Psoas muscle (tissue), 8 donors: ENCODE measurements around the gene TMEM14A. TPM values are rescaled to one million over a fixed set of nuclear protein-coding genes. Genes with fewer than 3 reads are reported as not detected.

ENCODE experiments used
- ATAC-seq, 4 donors: fragments of 200-7000 bp; cut with Tn5 transposase; one replicate each; pipeline ENCODE4 v1.9.1; 2020; ENCODE audit warnings: moderate library complexity in 3 of 4, mild to moderate bottlenecking in 2 of 4
- DNase-seq, 2 donors: peaks; one replicate each; pipeline ENCODE4 v3.0.0-alpha.2; 2020
- H3K27ac ChIP-seq: fragments of 200-600 bp; one replicate; pipeline ENCODE4 v1.8.0; 2022
- H3K27me3 ChIP-seq, 3 donors: fragments of 200-600 bp in 1 of 3; one replicate each; pipeline versions ENCODE4 v1.6.1 to v1.8.0; 2013 to 2022; ENCODE audit warnings: low read length in 2 of 3, mild to moderate bottlenecking in 2 of 3, moderate library complexity in 1 of 3; ENCODE audit not compliant: insufficient read depth in 3 of 3
- H3K36me3 ChIP-seq, 2 donors: fragments of 200-600 bp in 1 of 2; one replicate each; pipeline versions ENCODE4 v1.6.1 to v1.8.0; 2013 to 2022; ENCODE audit warnings: low read depth in 1 of 2, mild to moderate bottlenecking in 1 of 2, moderate library complexity in 1 of 2; ENCODE audit not compliant: insufficient read depth in 1 of 2
- H3K4me1 ChIP-seq: fragments of 200-600 bp; one replicate; pipeline ENCODE4 v1.8.0; 2022
- H3K4me3 ChIP-seq: fragments of 200-600 bp; one replicate; pipeline ENCODE4 v1.8.0; 2022; ENCODE audit warnings: mild to moderate bottlenecking
- H3K9me3 ChIP-seq: fragments of 200-600 bp; one replicate; pipeline ENCODE4 v1.8.0; 2022
- CTCF ChIP-seq: fragments of 200-600 bp; IDR thresholded peaks from one replicate; pipeline ENCODE4 v1.8.0; 2022; ENCODE audit warnings: antibody characterized with exemption
- WGBS, 3 donors: extraction: QIAGEN DNeasy Blood & Tissue Kit; methylation state at CpG; one replicate each; pipeline versions ENCODE4 v1.1.6 to v1.1.7; 2013; 5-methylcytosine and 5-hydroxymethylcytosine counted together
- intact Hi-C, 2 donors: fragments of 100-400 bp; cut with DNase I; formaldehyde crosslinking; loops; one replicate each; pipeline versions ENCODE4 v1.11.0 to v1.14.2; 2022
- polyA plus RNA-seq, 3 donors: library from polyadenylated mRNA; stranded (reverse); fragments of 200-250 nt; gene quantifications; one replicate each; pipeline ENCODE4 v1.2.3, GENCODE V29; 2013
- total RNA-seq, 4 donors: library from RNA; stranded (reverse); fragmentation: NEBNext Ultra II Directional in 2 of 4; extraction: Animal tissue kit (Norgen Biotek cat#: 25700) in 2 of 4; gene quantifications; one replicate each; pipeline versions ENCODE4 v1.2.1 to v1.2.4, GENCODE V29; 2021 to 2023
- donor health status: healthy with polysubstance abuse.
- donor health status: DM: no; HTN: no; CAD: no; lungs with moderate emphysema.
- donor health status: Bipolar disorder and iron deficiency.
- donor health status: healthy.
- donor health status: DM: yes; HTN: yes; CAD: no.
- donor health status: DM: no; HTN: no; CAD: no.
- donor health status: DM: no; HTN: no; CAD: no.
- donor health status: DM: yes; HTN: yes; CAD: no.

The TMEM14A gene
- total and polyA plus RNA-seq, 7 donors = 1.2 to 3.5 (median 2.7) TPM

- WGBS, 3 donors = 76 to 80% (median 78%) methylated on average over 13 of the region's 13 CpGs
- Histone ChIP-seq H3K9me3 (no peaks in the 10 kb centered on the region), H3K36me3 (no peaks in the 10 kb centered on the region), H3K4me3 (no peak overlapping the region), H3K4me1 (no peaks in the 10 kb centered on the region), H3K27me3 (no peaks in the 10 kb centered on the region), H3K27ac (no peak overlapping the region)
- DNase-seq = peak; percentile 78 to 87
- intact Hi-C loops = no loop called here
- peak in 3 of 4 donors; percentile 69 to 75 (median 71) for ATAC-seq
- no peak for TF ChIP-seq CTCF
Measured at GRCh38 chr6:52724406-52725121, 53.7 kb downstream of the TMEM14A start.

GRCh38 chr6:52725143-52725534 is 54.2 kb downstream of the TMEM14A start:
- no peak for DNase-seq
- Histone ChIP-seq H3K9me3 (no peaks in the 10 kb centered on the region), H3K4me1 (no peaks in the 10 kb centered on the region), H3K4me3 (no peak overlapping the region), H3K36me3 (no peaks in the 10 kb centered on the region), H3K27ac (no peak overlapping the region), H3K27me3 (no peaks in the 10 kb centered on the region)
- intact Hi-C loops = no loop called here
- ATAC-seq = peak in 1 of 4 donors; percentile 38
- no peak for TF ChIP-seq CTCF
- WGBS, 3 donors = 37 to 57% (median 47%) methylated on average over 3 of the region's 3 CpGs

- Histone ChIP-seq H3K27ac (no peak overlapping the region), H3K4me1 (no peaks in the 10 kb centered on the region), H3K9me3 (no peaks in the 10 kb centered on the region), H3K36me3 (no peaks in the 10 kb centered on the region), H3K4me3 (no peak overlapping the region), H3K27me3 (no peaks in the 10 kb centered on the region)
- WGBS, 3 donors = 75 to 83% (median 83%) methylated on average over 2 of the region's 2 CpGs
- intact Hi-C loops = no loop called here
- ATAC-seq (no peak), DNase-seq (no peak)
- no peak for TF ChIP-seq CTCF
Measured at GRCh38 chr6:52725535-52726192, 54.8 kb downstream of the TMEM14A start.

DNA sequence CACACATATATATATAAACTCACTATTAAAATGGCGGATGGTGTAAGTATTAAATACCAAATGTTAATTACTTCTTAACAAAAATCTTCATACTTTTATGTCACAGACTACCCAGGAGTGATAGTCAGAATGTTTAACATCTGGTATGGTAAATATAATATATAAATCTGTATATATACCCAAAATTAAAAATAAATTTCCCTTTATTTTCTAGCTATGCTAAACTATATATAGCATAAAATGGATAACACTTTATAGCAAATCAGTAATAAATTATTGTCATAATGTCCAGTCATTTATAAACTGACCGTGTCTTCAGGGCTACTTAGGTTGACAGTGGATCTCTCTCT is 55.3 kb downstream of the TMEM14A start:
- no peaks in the 10 kb centered on the region for H3K27me3 ChIP-seq
- no peak overlapping the region for H3K4me3 ChIP-seq
- DNase-seq (no peak), ATAC-seq (no peak)
- intact Hi-C loops = no loop called here
- no peaks in the 10 kb centered on the region for H3K4me1 ChIP-seq
- 52 to 83% (median 74%) methylated on average over 2 of the region's 2 CpGs for WGBS, 3 donors
- TF ChIP-seq CTCF = no peak
- no peaks in the 10 kb centered on the region for H3K9me3 ChIP-seq
- no peak overlapping the region for H3K27ac ChIP-seq
- H3K36me3 ChIP-seq = no peaks in the 10 kb centered on the region
